Muscle layer of duodenum (tissue), 2 donors: ENCODE data around the gene LRIG3.
A peak's percentile ranks its signal among the peaks of the same experiment; 100 is the strongest.

Source experiments
- H3K27ac ChIP-seq: one replicate; pipeline ENCODE4 v1.7.0; 2013; ENCODE audit warnings: mild to moderate bottlenecking, low read length
- H3K27me3 ChIP-seq: one replicate; pipeline ENCODE4 v1.7.0; 2013; ENCODE audit warnings: low read depth, mild to moderate bottlenecking, control low read depth, low read length
- H3K36me3 ChIP-seq, 2 donors: one replicate each; pipeline ENCODE4 v1.7.0; 2013; ENCODE audit warnings: low read length in 2 of 2, control low read depth in 1 of 2, mild to moderate bottlenecking in 1 of 2; ENCODE audit not compliant: insufficient read depth in 2 of 2, control insufficient read depth in 1 of 2
- H3K4me1 ChIP-seq, 2 donors: one replicate each; pipeline ENCODE4 v1.7.0; 2013; ENCODE audit warnings: low read length in 2 of 2, mild to moderate bottlenecking in 2 of 2, control low read depth in 1 of 2, moderate library complexity in 1 of 2; ENCODE audit not compliant: insufficient read depth in 2 of 2, control insufficient read depth in 1 of 2
- H3K4me3 ChIP-seq, 2 donors: one replicate each; pipeline ENCODE4 v1.7.0; 2013; ENCODE audit warnings: low read length in 2 of 2, low read depth in 1 of 2, mild to moderate bottlenecking in 1 of 2
- H3K9me3 ChIP-seq, 2 donors: one replicate each; pipeline ENCODE4 v1.7.0; 2013; ENCODE audit warnings: low read length in 2 of 2, control low read depth in 1 of 2, mild to moderate bottlenecking in 1 of 2; ENCODE audit not compliant: control insufficient read depth in 1 of 2
- donor health status: healthy.

LRIG3 gene

DNA sequence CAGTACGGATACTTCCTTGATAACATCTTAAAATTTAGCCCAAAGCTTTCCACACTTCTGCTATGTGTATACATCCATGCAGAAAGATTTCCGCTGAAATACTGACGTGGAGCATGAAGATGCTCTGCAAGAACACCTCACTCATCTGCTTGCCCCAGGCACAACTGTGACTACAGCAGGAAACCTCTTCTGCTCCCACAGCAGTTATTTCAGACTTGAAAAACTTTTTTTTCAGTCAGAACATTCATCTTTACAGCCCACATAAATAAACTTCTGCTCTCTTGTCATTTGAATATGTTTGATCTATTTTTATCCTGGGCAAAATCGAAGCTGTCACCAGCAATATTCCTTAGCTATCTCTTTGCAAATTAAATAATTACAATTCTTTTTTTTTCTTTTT lies 6.8 kb upstream of the LRIG3 start:
- H3K4me3 ChIP-seq = no peak overlapping the region
- H3K27me3 ChIP-seq = no peaks in the 10 kb centered on the region
- H3K4me1 ChIP-seq = no peaks in the 10 kb centered on the region
- no peaks in the 10 kb centered on the region for H3K9me3 ChIP-seq
- no peaks in the 10 kb centered on the region for H3K36me3 ChIP-seq
- no peak overlapping the region for H3K27ac ChIP-seq

DNA sequence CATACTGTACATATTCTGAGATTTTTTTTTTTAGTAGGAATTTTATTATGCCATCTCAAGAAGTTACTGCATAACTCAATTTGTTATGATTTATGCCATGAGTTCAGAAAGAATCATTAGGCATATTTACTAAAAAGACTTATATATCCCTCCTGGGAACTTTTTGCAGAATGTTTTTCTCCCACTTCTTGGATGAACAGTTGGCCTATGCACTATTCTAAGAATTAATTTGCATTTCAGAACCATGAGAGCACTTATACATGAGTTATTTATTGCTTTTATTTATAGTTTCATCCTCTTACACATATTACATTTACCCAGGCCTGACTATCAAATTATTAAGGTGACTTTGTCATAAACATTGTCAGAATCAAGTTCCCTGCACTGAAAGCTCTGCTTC lies 6.3 kb upstream of the LRIG3 start:
- H3K4me3 ChIP-seq = no peak overlapping the region
- H3K4me1 ChIP-seq = no peaks in the 10 kb centered on the region
- no peak overlapping the region for H3K27ac ChIP-seq
- no peaks in the 10 kb centered on the region for H3K27me3 ChIP-seq
- H3K36me3 ChIP-seq = no peaks in the 10 kb centered on the region
- no peaks in the 10 kb centered on the region for H3K9me3 ChIP-seq

DNA sequence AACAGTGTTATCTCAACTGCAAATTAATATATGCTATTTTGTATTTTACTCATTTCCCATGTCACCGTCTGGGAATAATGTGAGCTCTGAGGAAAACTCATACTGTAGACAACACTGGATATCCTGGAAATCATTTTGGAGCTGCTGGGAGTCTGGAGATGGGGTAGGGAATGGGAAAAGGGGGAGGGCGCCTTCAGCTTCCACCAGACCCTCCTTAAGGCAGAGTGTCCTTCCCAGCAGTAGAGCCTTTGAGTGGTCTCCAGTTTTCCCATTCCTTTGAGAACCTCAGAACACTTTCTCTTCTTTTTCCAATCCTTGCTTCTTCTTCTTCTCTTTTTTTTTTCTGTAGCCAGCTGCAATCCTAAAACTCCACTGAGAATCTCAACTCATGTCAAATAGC lies 5.4 kb upstream of the LRIG3 start:
- peak overlapping the region; percentile 34 for H3K27ac ChIP-seq
- no peaks in the 10 kb centered on the region for H3K27me3 ChIP-seq
- H3K36me3 ChIP-seq = no peaks in the 10 kb centered on the region
- H3K9me3 ChIP-seq = no peaks in the 10 kb centered on the region
- H3K4me3 ChIP-seq = no peak overlapping the region
- H3K4me1 ChIP-seq = peaks cover 0 to 2% of the 10 kb centered on the region in 2 donors

DNA sequence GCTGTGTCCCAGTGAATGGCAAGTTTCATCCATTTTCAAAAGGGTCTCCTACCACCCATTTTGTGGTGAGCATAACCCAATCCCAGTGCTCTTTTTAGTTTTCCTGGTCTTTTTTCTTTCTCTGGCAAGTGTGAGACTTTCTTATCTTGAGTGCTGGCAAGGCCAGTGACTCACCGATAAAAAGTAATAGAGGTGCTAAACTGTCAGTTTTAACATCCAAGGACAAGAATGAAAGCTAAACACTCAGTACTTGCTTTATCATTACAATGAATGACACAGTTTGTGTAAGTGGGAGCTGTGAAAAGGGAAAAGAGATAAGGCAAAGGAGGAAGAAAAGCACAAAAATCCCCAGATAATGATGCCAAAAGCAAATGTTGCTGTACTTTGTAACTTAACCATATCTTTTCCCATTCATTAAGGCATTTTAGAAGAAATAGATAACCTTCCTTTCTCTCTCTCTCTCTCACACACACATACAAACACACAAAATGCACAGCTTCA lies 4.9 kb upstream of the LRIG3 start:
- H3K9me3 ChIP-seq = no peaks in the 10 kb centered on the region
- H3K4me1 ChIP-seq = peaks cover 0 to 3% of the 10 kb centered on the region in 2 donors
- H3K27ac ChIP-seq = peak overlapping the region; percentile 34
- H3K27me3 ChIP-seq = no peaks in the 10 kb centered on the region
- H3K36me3 ChIP-seq = no peaks in the 10 kb centered on the region
- no peak overlapping the region for H3K4me3 ChIP-seq

DNA sequence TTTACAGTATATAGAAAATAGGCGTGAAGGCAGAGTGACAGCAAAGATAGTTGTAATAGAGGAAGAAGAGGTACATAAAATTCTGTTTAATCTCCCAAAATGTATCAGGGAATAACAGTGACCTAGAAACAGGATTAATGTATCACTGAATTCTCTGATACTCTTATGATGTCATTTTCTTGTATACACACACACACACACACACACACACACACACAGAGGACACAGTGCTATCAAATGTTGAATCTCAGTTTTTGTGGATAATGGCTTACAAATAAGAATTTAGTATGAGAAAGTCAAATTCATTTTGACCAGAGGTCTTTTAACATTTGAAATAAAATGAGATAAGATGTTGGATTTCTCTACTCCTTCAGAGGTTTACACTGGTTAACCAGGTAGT lies 4.3 kb upstream of the LRIG3 start:
- Histone ChIP-seq H3K4me1 (peaks cover 0 to 3% of the 10 kb centered on the region in 2 donors), H3K4me3 (no peak overlapping the region), H3K27me3 (no peaks in the 10 kb centered on the region), H3K9me3 (no peaks in the 10 kb centered on the region), H3K27ac (no peak overlapping the region), H3K36me3 (no peaks in the 10 kb centered on the region)

- Histone ChIP-seq H3K4me3 (no peak overlapping the region), H3K27me3 (no peaks in the 10 kb centered on the region), H3K9me3 (no peaks in the 10 kb centered on the region), H3K36me3 (no peaks in the 10 kb centered on the region), H3K4me1 (peaks cover 0 to 3% of the 10 kb centered on the region in 2 donors), H3K27ac (no peak overlapping the region)
These were observed 3.5 kb upstream of the LRIG3 start for GRCh38 chr12:58923781-58924180.

GRCh38 chr12:58922849-58923248 lies 2.5 kb upstream of the LRIG3 start:
- H3K36me3 ChIP-seq = no peaks in the 10 kb centered on the region
- H3K4me1 ChIP-seq = peaks cover 0 to 3% of the 10 kb centered on the region in 2 donors
- H3K27ac ChIP-seq = no peak overlapping the region
- H3K9me3 ChIP-seq = no peaks in the 10 kb centered on the region
- H3K27me3 ChIP-seq = no peaks in the 10 kb centered on the region
- no peak overlapping the region for H3K4me3 ChIP-seq

DNA sequence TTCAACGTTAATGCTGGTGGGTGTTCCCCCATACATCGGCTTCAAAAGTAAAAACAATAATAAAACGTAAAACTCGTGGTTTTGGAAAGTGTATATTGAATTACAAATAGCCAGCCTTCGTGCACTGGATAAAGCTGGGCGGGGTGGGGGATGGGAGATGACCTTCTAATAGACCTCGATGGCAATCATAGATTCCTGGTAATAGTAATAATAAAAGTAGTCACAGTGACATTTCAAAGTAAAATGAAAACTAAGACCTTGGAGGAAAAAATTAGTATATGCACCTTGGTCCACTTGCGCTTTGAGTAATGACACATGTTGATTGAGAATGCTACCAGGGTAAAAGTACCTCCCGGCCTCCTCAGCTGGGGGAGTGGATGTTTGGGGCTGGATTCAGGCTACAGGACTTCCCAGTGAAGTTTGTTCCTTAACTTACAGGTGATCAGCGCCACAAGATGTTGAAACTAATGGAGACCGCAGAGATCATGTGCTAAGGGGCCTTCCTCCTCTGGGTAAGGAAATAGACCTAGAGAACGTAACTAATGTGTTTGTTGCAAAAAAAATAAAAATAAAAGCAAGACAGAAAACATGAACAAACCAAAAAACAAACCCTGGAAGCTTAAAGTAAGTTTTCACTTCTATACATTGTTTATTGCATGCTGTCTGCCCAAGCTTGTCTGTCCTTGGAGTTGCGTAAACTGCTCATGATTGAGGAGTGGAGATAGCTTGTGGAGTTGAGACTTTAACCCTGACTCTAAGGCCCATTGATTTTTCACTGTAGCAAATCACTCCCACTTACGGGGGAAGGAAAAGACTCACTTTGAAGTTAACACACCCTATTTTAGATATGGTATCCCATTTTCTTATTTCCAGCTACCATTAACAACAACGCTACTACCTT lies 907 bp upstream of the LRIG3 start:
- H3K4me1 ChIP-seq = peaks cover 3 to 7% of the 10 kb centered on the region in 2 donors
- peak overlapping the region; percentile 72 to 95 for H3K4me3 ChIP-seq
- H3K27ac ChIP-seq = peak overlapping the region; percentile 93
- H3K27me3 ChIP-seq = no peaks in the 10 kb centered on the region
- no peaks in the 10 kb centered on the region for H3K9me3 ChIP-seq
- H3K36me3 ChIP-seq = no peaks in the 10 kb centered on the region

DNA sequence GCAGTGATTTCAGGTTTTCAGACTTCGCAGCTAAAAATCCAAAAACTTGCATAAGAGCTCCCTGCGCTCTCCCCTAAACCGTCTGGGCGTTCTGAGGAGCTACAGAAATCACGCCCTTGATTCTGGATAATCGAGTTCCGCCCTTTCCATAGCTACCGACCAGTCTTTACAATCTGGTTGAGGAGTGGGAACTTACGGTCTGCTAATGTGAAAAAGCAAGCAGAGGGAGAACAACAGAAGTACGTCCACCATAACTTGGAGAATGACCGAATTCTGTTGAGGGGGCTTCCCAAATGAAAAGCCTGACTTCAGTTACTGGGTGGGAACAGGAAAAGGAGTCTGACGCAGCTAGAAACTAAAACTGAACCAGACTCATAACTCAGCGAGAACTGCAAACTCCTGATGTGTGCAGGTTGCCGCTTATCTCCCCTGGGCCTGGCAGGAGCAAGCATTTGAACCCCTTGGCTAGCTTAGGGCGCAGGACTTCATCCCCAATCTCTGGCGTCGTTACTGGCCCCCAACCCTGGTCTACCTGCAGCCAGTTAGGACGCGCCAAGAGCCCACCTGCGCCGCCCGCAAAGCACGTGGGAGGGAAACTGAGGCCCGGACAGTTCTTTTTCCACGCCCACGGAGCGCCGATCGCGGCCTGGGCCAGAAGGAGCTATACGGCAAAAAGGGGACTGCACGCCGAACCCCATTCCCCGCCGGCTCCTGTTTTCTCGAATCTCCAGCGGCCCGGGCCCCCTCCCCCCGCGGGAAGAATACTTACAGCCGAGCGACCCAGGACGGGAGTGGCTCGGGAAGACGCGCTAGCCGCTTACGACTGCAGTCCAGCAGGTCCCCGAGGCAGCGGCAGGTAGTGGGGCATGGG lies 838 bp downstream of the LRIG3 start:
- no peaks in the 10 kb centered on the region for H3K36me3 ChIP-seq
- peaks cover 3 to 22% of the 10 kb centered on the region in 2 donors for H3K4me1 ChIP-seq
- no peaks in the 10 kb centered on the region for H3K27me3 ChIP-seq
- H3K27ac ChIP-seq = peak overlapping the region; percentile 94
- no peaks in the 10 kb centered on the region for H3K9me3 ChIP-seq
- H3K4me3 ChIP-seq = peak overlapping the region; percentile 90 to 95

- Histone ChIP-seq H3K4me1 (peaks cover 9 to 26% of the 10 kb centered on the region in 2 donors), H3K27ac (peak overlapping the region; percentile 94)
These were observed 1.8 kb downstream of the LRIG3 start for GRCh38 chr12:58918469-58918844.

More at GRCh38 chr12:58918469-58918844, 1.8 kb downstream of the LRIG3 start:
- Histone ChIP-seq H3K36me3 (peaks cover 0 to 2% of the 10 kb centered on the region in 2 donors), H3K9me3 (no peaks in the 10 kb centered on the region), H3K4me3 (peak overlapping the region; percentile 90 to 95), H3K27me3 (no peaks in the 10 kb centered on the region)
